MG63 (cell line): Measurements from ENCODE around the gene TNRC6A. TPM values are rescaled to one million over a fixed set of nuclear protein-coding genes. Genes with fewer than 3 reads are reported as not detected.

ENCODE experiments used
- DNase-seq: peaks from one replicate; pipeline ENCODE4 v3.0.0-alpha.2; 2020
- H3K27me3 ChIP-seq: fragments of 250-450 bp; sonication (Bioruptor Pico); 2 replicates; pipeline ENCODE4 v1.5.1; 2020; ENCODE audit warnings: mild to moderate bottlenecking, moderate library complexity
- H3K36me3 ChIP-seq: fragments of 250-450 bp; sonication (Bioruptor Pico); 2 replicates; pipeline ENCODE4 v1.5.1; 2020; ENCODE audit warnings: mild to moderate bottlenecking, moderate library complexity
- H3K4me3 ChIP-seq: fragments of 250-450 bp; sonication (Bioruptor Pico); 2 replicates; pipeline ENCODE4 v1.5.1; 2020; ENCODE audit warnings: mild to moderate bottlenecking, moderate library complexity
- H3K9me3 ChIP-seq: fragments of 250-450 bp; sonication (Bioruptor Pico); 2 replicates; pipeline ENCODE4 v1.5.1; 2020; ENCODE audit warnings: mild to moderate bottlenecking, moderate library complexity
- total RNA-seq: library from RNA; depleted of rRNA; stranded (reverse); fragments of >200 nt; shearing (Covaris generic); gene quantifications from 2 replicates; pipeline ENCODE4 v1.2.3, GENCODE V29; 2014; ENCODE audit warnings: low replicate concordance; rRNA removed

TNRC6A gene
- total RNA-seq, 1 experiment from 2014 or later, result 9.2 TPM

- DNase-seq, result peak; percentile 59
- Histone ChIP-seq H3K36me3 (no peaks in the 10 kb centered on the region), H3K9me3 (no peaks in the 10 kb centered on the region), H3K27me3 (no peaks in the 10 kb centered on the region), H3K4me3 (no peak overlapping the region)
Observed at GRCh38 chr16:24858219-24859041, 129.0 kb downstream of the TNRC6A start.

GRCh38 chr16:24861461-24861860, 132.0 kb downstream of the TNRC6A start:
- no peaks in the 10 kb centered on the region for H3K36me3 ChIP-seq
- peaks cover 13% of the 10 kb centered on the region for H3K9me3 ChIP-seq
- H3K4me3 ChIP-seq, result no peak overlapping the region
- DNase-seq, result no peak
- no peaks in the 10 kb centered on the region for H3K27me3 ChIP-seq

- DNase-seq, result no peak
- no peaks in the 10 kb centered on the region for H3K27me3 ChIP-seq
- H3K36me3 ChIP-seq, result no peaks in the 10 kb centered on the region
- H3K9me3 ChIP-seq, result peaks cover 18% of the 10 kb centered on the region
- H3K4me3 ChIP-seq, result no peak overlapping the region
Observed at GRCh38 chr16:24863582-24864437, 134.4 kb downstream of the TNRC6A start.

- DNase-seq, result no peak
- no peaks in the 10 kb centered on the region for H3K36me3 ChIP-seq
Observed at GRCh38 chr16:24869033-24869432, 139.6 kb downstream of the TNRC6A start.

GRCh38 chr16:24871891-24872290, 142.4 kb downstream of the TNRC6A start:
- DNase-seq, result no peak
- H3K27me3 ChIP-seq, result no peaks in the 10 kb centered on the region
- no peak overlapping the region for H3K4me3 ChIP-seq

More at GRCh38 chr16:24869033-24869432, 139.6 kb downstream of the TNRC6A start:
- Histone ChIP-seq H3K4me3 (no peak overlapping the region), H3K27me3 (no peaks in the 10 kb centered on the region), H3K9me3 (peaks cover 17% of the 10 kb centered on the region)

GRCh38 chr16:24873028-24873427, 143.6 kb downstream of the TNRC6A start:
- H3K36me3 ChIP-seq, result no peaks in the 10 kb centered on the region
- no peaks in the 10 kb centered on the region for H3K9me3 ChIP-seq
- no peak for DNase-seq
- no peak overlapping the region for H3K4me3 ChIP-seq
- H3K27me3 ChIP-seq, result no peaks in the 10 kb centered on the region

More at GRCh38 chr16:24871891-24872290, 142.4 kb downstream of the TNRC6A start:
- Histone ChIP-seq H3K36me3 (no peaks in the 10 kb centered on the region), H3K9me3 (peaks cover under 1% of the 10 kb centered on the region)

- DNase-seq, result no peak
- H3K27me3 ChIP-seq, result no peaks in the 10 kb centered on the region
- no peaks in the 10 kb centered on the region for H3K36me3 ChIP-seq
- no peak overlapping the region for H3K4me3 ChIP-seq
- no peaks in the 10 kb centered on the region for H3K9me3 ChIP-seq
Observed at GRCh38 chr16:24875466-24875865, 146.0 kb downstream of the TNRC6A start.

Other genes with a start within 250 kb of the TNRC6A start
- gene RBBP6, start 190.1 kb upstream of the TNRC6A start, total RNA-seq, result 6.8 and 13.6 TPM in 2 replicates
- not detected in 2 replicates for gene SLC5A11, start 116.3 kb downstream of the TNRC6A start, total RNA-seq